CD8-positive, alpha-beta memory T cell (primary cell): Measurements from ENCODE around the gene APEH. TPM values are rescaled to one million over a fixed set of nuclear protein-coding genes. Genes with fewer than 3 reads are reported as not detected.

Experiments used
- CTCF ChIA-PET: fragments of 350-600 bp; sonication (Branson Sonifier 250); formaldehyde crosslinking; loops from one replicate; lab custom pipeline; 2021; ENCODE audit warnings: antibody characterized with exemption; lab: Charles Lee
- POLR2A ChIA-PET: fragments of 350-600 bp; sonication (Branson Sonifier 250); formaldehyde crosslinking; loops from one replicate; lab custom pipeline; 2021; ENCODE audit warnings: antibody characterized with exemption; lab: Charles Lee
- DNase-seq, 5 donors: peaks; one replicate each; pipeline versions ENCODE4 v3.0.0 to v3.0.0-alpha.2; 2020 to 2022; ENCODE audit warnings: mixed read lengths in 1 of 5
- H3K27ac ChIP-seq: one replicate; pipeline ENCODE4 v1.7.0; 2013; ENCODE audit warnings: low read depth, mild to moderate bottlenecking, low read length, moderate library complexity
- H3K27me3 ChIP-seq: 2 replicates; pipeline ENCODE4 v1.7.0; 2013; ENCODE audit warnings: low read length, mild to moderate bottlenecking; ENCODE audit not compliant: insufficient read depth, poor library complexity, severe bottlenecking
- H3K36me3 ChIP-seq: 2 replicates; pipeline ENCODE4 v1.7.0; 2013; ENCODE audit warnings: mild to moderate bottlenecking, low read length, moderate library complexity; ENCODE audit not compliant: insufficient read depth
- H3K4me1 ChIP-seq: 2 replicates; pipeline ENCODE4 v1.7.0; 2013; ENCODE audit warnings: mild to moderate bottlenecking, low read length, moderate library complexity; ENCODE audit not compliant: insufficient read depth
- H3K4me3 ChIP-seq: 2 replicates; pipeline ENCODE4 v1.7.0; 2013; ENCODE audit warnings: mild to moderate bottlenecking, low read length
- H3K9me3 ChIP-seq: 2 replicates; pipeline ENCODE4 v1.7.0; 2013; ENCODE audit warnings: mild to moderate bottlenecking, low read length
- H3K27ac Mint-ChIP-seq, 8 donors: one replicate each; pipeline ENCODE4 v1.8.0; 2020 to 2021; ENCODE audit warnings: mixed read lengths in 8 of 8, mild to moderate bottlenecking in 6 of 8, inconsistent platforms in 3 of 8, moderate library complexity in 3 of 8
- H3K27me3 Mint-ChIP-seq, 2 donors: one replicate each; pipeline ENCODE4 v1.8.0; 2020 to 2021; ENCODE audit warnings: mixed read lengths in 2 of 2, mild to moderate bottlenecking in 1 of 2, moderate library complexity in 1 of 2
- H3K36me3 Mint-ChIP-seq, 3 donors: one replicate each; pipeline ENCODE4 v1.8.0; 2020 to 2021; ENCODE audit warnings: mixed read lengths in 3 of 3, inconsistent platforms in 1 of 3, mild to moderate bottlenecking in 1 of 3
- H3K4me1 Mint-ChIP-seq, 3 donors: one replicate each; pipeline ENCODE4 v1.8.0; 2020 to 2021; ENCODE audit warnings: mixed read lengths in 3 of 3, inconsistent platforms in 1 of 3, mild to moderate bottlenecking in 1 of 3
- H3K4me3 Mint-ChIP-seq, 7 donors: one replicate each; pipeline ENCODE4 v1.8.0; 2020 to 2021; ENCODE audit warnings: mixed read lengths in 7 of 7, mild to moderate bottlenecking in 6 of 7, moderate library complexity in 4 of 7, inconsistent platforms in 2 of 7
- H3K9me3 Mint-ChIP-seq, 5 donors: one replicate each; pipeline ENCODE4 v1.8.0; 2020 to 2022; ENCODE audit warnings: mixed read lengths in 5 of 5, mild to moderate bottlenecking in 3 of 5, moderate library complexity in 2 of 5, inconsistent platforms in 1 of 5
- polyA plus RNA-seq: library from polyadenylated mRNA; unstranded; fragments of 300-500 nt; fragmentation: Illumina TruSeq; gene quantifications from one replicate; pipeline ENCODE4 v1.2.3, GENCODE V29; 2021
- total RNA-seq, 2 experiments: library from RNA; stranded (reverse); gene quantifications; one replicate each; pipeline ENCODE4 v1.2.3, GENCODE V29; 2021

The APEH gene
- total and polyA plus RNA-seq, 3 experiments from 2014 or later, result 119 to 194 (median 190) TPM

DNA sequence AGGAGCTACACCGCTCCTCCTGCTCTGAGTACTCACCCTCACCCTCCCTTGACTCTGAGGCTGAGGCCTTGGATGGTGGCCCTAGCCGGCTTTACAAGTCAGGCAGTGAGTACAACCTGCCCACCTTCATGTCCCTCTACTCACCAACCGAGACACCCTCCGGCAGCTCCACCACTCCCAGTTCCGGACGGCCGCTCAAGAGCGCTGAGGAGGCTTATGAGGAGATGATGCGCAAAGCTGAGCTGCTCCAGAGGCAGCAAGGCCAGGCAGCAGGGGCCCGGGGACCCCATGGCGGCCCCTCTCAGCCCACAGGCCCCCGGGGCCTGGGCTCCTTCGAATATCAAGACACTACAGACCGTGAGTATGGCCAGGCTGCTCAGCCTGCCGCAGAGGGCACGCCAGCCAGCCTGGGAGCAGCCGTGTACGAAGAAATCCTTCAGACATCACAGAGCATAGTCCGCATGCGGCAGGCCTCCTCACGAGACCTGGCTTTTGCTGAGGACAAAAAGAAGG is 21.2 kb upstream of the APEH start:
- Mint-ChIP-seq H3K27ac (no peak overlapping the region), H3K36me3 (no peaks in the 10 kb centered on the region), H3K9me3 (no peaks in the 10 kb centered on the region), H3K4me1 (no peaks in the 10 kb centered on the region), H3K27me3 (peaks cover 1 to 5% of the 10 kb centered on the region in 2 donors), H3K4me3 (no peak overlapping the region)
- H3K4me3 ChIP-seq, result no peak overlapping the region
- H3K27ac ChIP-seq, result no peak overlapping the region
- no peaks in the 10 kb centered on the region for H3K36me3 ChIP-seq
- H3K4me1 ChIP-seq, result no peaks in the 10 kb centered on the region
- no peak for DNase-seq
- H3K9me3 ChIP-seq, result no peaks in the 10 kb centered on the region
- ChIA-PET POLR2A (no interaction called here), CTCF (no interaction called here)
- H3K27me3 ChIP-seq, result no peaks in the 10 kb centered on the region

DNA sequence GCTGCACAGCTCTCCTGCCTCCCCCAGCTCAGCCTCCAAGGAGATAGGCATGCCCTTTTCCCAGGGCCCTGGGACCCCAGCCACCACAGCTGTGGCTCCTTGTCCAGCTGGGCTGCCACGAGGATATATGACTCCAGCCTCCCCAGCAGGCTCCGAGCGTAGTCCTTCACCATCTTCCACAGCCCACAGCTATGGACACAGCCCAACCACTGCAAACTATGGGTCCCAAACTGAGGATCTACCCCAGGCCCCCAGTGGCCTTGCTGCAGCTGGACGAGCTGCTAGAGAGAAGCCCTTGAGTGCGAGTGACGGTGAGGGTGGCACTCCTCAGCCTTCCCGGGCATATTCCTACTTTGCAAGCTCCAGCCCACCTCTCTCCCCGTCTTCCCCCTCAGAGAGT is 20.5 kb upstream of the APEH start:
- Histone ChIP-seq H3K4me3 (no peak overlapping the region), H3K9me3 (no peaks in the 10 kb centered on the region), H3K4me1 (no peaks in the 10 kb centered on the region), H3K27ac (no peak overlapping the region), H3K27me3 (no peaks in the 10 kb centered on the region), H3K36me3 (no peaks in the 10 kb centered on the region)
- Mint-ChIP-seq H3K4me3 (no peak overlapping the region), H3K27ac (no peak overlapping the region), H3K9me3 (no peaks in the 10 kb centered on the region), H3K36me3 (no peaks in the 10 kb centered on the region), H3K4me1 (no peaks in the 10 kb centered on the region), H3K27me3 (peaks cover 2 to 5% of the 10 kb centered on the region in 2 donors)
- DNase-seq, result no peak
- ChIA-PET CTCF (no interaction called here), POLR2A (no interaction called here)

DNA sequence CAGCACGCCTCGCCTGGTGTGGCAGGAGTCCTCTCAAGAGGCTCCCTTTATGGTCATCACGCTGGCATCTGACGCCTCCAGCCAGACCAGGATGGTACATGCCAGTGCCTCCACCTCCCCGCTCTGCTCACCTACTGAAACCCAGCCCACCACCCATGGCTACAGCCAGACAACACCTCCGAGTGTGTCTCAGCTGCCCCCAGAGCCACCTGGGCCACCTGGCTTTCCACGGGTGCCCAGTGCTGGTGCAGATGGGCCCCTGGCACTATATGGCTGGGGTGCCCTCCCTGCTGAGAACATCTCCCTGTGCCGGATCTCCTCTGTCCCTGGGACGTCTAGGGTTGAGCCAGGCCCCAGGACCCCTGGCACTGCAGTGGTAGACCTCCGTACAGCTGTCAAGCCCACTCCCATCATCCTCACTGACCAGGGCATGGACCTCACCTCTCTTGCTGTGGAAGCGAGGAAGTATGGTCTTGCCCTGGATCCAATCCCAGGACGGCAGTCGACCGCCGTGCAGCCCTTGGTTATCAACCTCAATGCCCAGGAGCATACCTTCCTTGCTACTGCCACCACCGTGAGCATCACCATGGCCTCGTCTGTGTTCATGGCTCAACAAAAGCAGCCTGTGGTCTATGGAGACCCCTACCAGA is 19.9 kb upstream of the APEH start:
- Mint-ChIP-seq H3K4me1 (no peaks in the 10 kb centered on the region), H3K27me3 (peaks cover 3 to 5% of the 10 kb centered on the region in 2 donors), H3K27ac (no peak overlapping the region), H3K36me3 (no peaks in the 10 kb centered on the region), H3K9me3 (no peaks in the 10 kb centered on the region), H3K4me3 (no peak overlapping the region)
- POLR2A ChIA-PET, result no interaction called here
- no peak overlapping the region for H3K4me3 ChIP-seq
- no peak for DNase-seq
- no peaks in the 10 kb centered on the region for H3K27me3 ChIP-seq
- no peak overlapping the region for H3K27ac ChIP-seq
- CTCF ChIA-PET, result no interaction called here
- H3K36me3 ChIP-seq, result no peaks in the 10 kb centered on the region
- H3K9me3 ChIP-seq, result no peaks in the 10 kb centered on the region
- no peaks in the 10 kb centered on the region for H3K4me1 ChIP-seq

DNA sequence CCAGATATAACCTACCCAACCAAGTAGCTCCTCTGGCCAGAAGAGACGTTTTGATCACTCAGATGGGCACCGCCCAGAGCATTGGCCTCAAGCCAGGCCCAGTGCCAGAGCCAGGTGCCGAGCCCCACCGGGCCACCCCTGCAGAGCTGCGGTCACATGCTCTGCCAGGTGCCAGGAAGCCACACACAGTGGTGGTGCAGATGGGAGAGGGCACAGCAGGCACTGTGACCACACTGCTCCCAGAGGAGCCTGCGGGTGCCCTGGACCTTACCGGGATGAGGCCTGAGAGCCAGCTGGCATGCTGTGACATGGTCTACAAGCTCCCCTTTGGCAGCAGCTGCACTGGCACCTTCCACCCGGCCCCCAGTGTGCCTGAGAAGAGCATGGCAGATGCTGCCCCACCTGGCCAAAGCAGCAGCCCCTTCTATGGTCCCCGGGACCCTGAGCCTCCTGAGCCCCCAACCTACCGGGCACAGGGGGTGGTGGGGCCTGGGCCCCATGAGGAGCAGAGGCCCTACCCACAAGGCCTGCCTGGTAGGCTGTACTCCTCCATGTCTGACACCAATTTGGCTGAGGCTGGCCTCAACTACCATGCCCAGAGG is 19.1 kb upstream of the APEH start:
- H3K9me3 ChIP-seq, result no peaks in the 10 kb centered on the region
- no peaks in the 10 kb centered on the region for H3K36me3 ChIP-seq
- no peak overlapping the region for H3K4me3 Mint-ChIP-seq
- H3K4me3 ChIP-seq, result no peak overlapping the region
- H3K9me3 Mint-ChIP-seq, result no peaks in the 10 kb centered on the region
- H3K27ac Mint-ChIP-seq, result no peak overlapping the region
- H3K4me1 ChIP-seq, result no peaks in the 10 kb centered on the region
- no peak overlapping the region for H3K27ac ChIP-seq
- no peak for DNase-seq
- H3K27me3 Mint-ChIP-seq, result peaks cover 3 to 5% of the 10 kb centered on the region in 2 donors
- no peaks in the 10 kb centered on the region for H3K4me1 Mint-ChIP-seq
- H3K36me3 Mint-ChIP-seq, result no peaks in the 10 kb centered on the region
- CTCF ChIA-PET, result no interaction called here
- H3K27me3 ChIP-seq, result no peaks in the 10 kb centered on the region
- POLR2A ChIA-PET, result no interaction called here

DNA sequence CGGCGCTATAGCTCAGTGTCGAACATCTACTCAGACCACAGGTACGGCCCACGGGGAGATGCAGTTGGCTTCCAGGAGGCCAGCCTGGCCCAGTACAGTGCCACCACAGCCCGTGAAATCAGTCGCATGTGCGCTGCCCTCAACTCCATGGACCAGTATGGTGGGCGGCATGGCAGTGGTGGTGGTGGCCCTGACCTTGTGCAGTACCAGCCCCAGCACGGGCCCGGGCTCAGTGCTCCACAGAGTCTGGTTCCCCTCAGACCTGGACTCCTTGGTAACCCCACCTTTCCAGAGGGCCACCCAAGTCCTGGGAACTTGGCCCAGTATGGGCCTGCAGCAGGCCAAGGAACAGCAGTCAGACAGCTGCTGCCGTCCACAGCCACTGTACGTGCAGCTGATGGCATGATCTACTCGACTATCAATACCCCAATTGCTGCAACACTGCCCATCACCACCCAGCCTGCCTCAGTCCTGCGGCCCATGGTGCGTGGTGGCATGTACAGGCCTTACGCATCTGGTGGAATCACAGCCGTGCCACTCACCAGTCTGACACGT is 18.3 kb upstream of the APEH start:
- no peak overlapping the region for H3K27ac Mint-ChIP-seq
- Histone ChIP-seq H3K4me1 (no peaks in the 10 kb centered on the region), H3K9me3 (no peaks in the 10 kb centered on the region), H3K4me3 (no peak overlapping the region), H3K27ac (no peak overlapping the region), H3K36me3 (no peaks in the 10 kb centered on the region), H3K27me3 (no peaks in the 10 kb centered on the region)
- CTCF ChIA-PET, result interaction anchor here (0.8 kb wide), 1 partner anchor 116 kb away, joined by 4 read pairs; no protein-coding TSS in a partner anchor
- POLR2A ChIA-PET, result no interaction called here
- H3K4me3 Mint-ChIP-seq, result no peak overlapping the region
- DNase-seq, result no peak
- peaks cover 3 to 5% of the 10 kb centered on the region in 2 donors for H3K27me3 Mint-ChIP-seq
- H3K4me1 Mint-ChIP-seq, result no peaks in the 10 kb centered on the region
- no peaks in the 10 kb centered on the region for H3K9me3 Mint-ChIP-seq
- no peaks in the 10 kb centered on the region for H3K36me3 Mint-ChIP-seq

DNA sequence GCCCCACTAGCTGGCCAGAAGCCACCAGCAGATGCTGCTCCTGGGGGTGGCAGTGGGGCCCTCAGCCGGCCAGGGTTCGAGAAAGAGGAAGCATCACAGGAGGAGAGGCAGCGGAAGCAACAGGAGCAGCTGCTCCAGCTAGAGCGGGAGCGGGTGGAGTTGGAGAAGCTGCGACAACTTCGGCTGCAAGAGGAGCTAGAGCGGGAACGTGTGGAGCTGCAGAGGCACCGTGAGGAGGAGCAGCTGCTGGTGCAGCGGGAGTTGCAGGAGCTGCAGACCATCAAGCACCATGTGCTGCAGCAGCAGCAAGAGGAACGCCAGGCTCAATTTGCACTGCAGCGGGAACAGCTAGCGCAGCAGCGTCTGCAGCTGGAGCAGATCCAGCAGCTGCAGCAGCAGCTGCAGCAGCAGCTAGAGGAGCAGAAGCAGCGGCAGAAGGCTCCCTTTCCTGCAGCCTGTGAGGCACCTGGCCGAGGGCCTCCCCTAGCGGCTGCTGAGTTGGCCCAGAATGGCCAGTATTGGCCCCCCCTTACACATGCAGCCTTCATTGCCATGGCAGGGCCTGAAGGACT is 17.5 kb upstream of the APEH start:
- H3K4me1 Mint-ChIP-seq, result no peaks in the 10 kb centered on the region

DNA sequence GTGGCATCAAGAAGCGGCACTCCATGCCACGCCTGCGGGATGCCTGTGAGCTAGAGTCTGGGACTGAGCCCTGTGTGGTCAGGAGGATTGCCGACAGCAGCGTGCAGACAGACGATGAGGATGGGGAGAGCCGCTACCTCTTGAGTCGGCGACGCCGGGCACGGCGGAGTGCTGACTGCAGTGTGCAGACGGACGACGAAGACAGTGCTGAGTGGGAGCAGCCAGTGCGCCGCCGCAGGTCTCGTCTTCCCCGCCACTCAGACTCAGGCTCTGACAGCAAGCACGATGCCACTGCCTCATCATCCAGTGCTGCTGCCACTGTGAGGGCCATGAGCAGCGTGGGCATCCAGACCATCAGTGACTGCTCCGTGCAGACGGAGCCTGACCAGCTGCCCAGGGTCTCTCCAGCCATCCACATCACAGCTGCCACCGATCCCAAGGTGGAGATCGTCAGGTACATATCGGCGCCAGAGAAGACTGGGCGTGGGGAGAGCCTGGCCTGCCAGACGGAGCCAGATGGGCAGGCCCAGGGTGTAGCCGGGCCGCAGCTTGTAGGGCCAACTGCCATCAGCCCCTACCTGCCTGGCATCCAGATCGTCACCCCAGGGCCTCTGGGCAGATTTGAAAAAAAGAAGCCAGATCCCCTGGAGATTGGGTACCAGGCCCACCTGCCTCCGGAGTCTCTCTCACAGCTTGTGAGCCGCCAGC is 16.8 kb upstream of the APEH start:
- Histone ChIP-seq H3K4me3 (no peak overlapping the region), H3K9me3 (no peaks in the 10 kb centered on the region), H3K4me1 (no peaks in the 10 kb centered on the region), H3K27me3 (no peaks in the 10 kb centered on the region), H3K27ac (no peak overlapping the region), H3K36me3 (no peaks in the 10 kb centered on the region)
- ChIA-PET POLR2A (no interaction called here), CTCF (interaction anchor here (1.8 kb wide), 1 partner anchor 117 kb away, joined by 7 read pairs; no protein-coding TSS in a partner anchor)
- Mint-ChIP-seq H3K27ac (no peak overlapping the region), H3K36me3 (no peaks in the 10 kb centered on the region), H3K27me3 (peaks cover 3 to 5% of the 10 kb centered on the region in 2 donors), H3K4me1 (no peaks in the 10 kb centered on the region), H3K9me3 (no peaks in the 10 kb centered on the region), H3K4me3 (no peak overlapping the region)
- no peak for DNase-seq

More for the DNA sequence above, 17.5 kb upstream of the APEH start:
- H3K36me3 ChIP-seq, result no peaks in the 10 kb centered on the region
- Mint-ChIP-seq H3K4me3 (no peak overlapping the region), H3K9me3 (no peaks in the 10 kb centered on the region), H3K27me3 (peaks cover 3 to 5% of the 10 kb centered on the region in 2 donors), H3K36me3 (no peaks in the 10 kb centered on the region), H3K27ac (no peak overlapping the region)
- ChIA-PET POLR2A (no interaction called here), CTCF (interaction anchor here (0.8 kb wide), 1 partner anchor 117 kb away, joined by 4 read pairs; no protein-coding TSS in a partner anchor)
- H3K27ac ChIP-seq, result no peak overlapping the region
- no peaks in the 10 kb centered on the region for H3K27me3 ChIP-seq
- no peak overlapping the region for H3K4me3 ChIP-seq
- no peaks in the 10 kb centered on the region for H3K4me1 ChIP-seq
- no peak for DNase-seq
- no peaks in the 10 kb centered on the region for H3K9me3 ChIP-seq
